Measurements from ENCODE around the gene WFDC6. TPM values are rescaled to one million over a fixed set of nuclear protein-coding genes. Genes with fewer than 3 reads are reported as not detected.

Gene WFDC6
- not detected in 2 replicates for polyA plus RNA-seq

GRCh38 chr20:45539382-45539781 is at the start of gene WFDC6:
TSS of gene WFDC6 (minus strand) at chr20:45539482. CDS start at chr20:45539407, 75 bp downstream.

GRCh38 chr20:45579184-45579583 is 39.9 kb upstream of the WFDC6 start, which contains the start of gene WFDC8:
TSS of gene WFDC8 (minus strand) at chr20:45579284. CDS start at chr20:45579247, 37 bp downstream.

GRCh38 chr20:45547206-45547770 is 8.0 kb upstream of the WFDC6 start, which contains the start of gene EPPIN:
TSS of gene EPPIN (minus strand) at chr20:45547401. CDS start at chr20:45547357, 44 bp downstream.

GRCh38 chr20:45515147-45515913 is 24.0 kb downstream of the WFDC6 start, which contains the start of gene SPINT3:
TSS of gene SPINT3 (minus strand) at chr20:45515622. CDS start at chr20:45515608, 14 bp downstream.

Other genes with a start within 250 kb of the WFDC6 start
- gene RBPJL, start 232.6 kb downstream of the WFDC6 start, polyA plus RNA-seq, result not detected in 2 replicates
- gene MATN4, start 231.2 kb downstream of the WFDC6 start, polyA plus RNA-seq, result not detected in 2 replicates
- 0.42 and 0.70 TPM in 2 replicates for gene SDC4, start 191.1 kb downstream of the WFDC6 start, polyA plus RNA-seq
- 21.0 and 36.5 TPM in 2 replicates for gene SYS1, start 176.3 kb downstream of the WFDC6 start, polyA plus RNA-seq
- gene TP53TG5, start 161.2 kb downstream of the WFDC6 start, polyA plus RNA-seq, result 2.1 and 3.8 TPM in 2 replicates
- 608 and 690 TPM in 2 replicates for gene DBNDD2, start 131.2 kb downstream of the WFDC6 start, polyA plus RNA-seq
- 386 and 507 TPM in 2 replicates for gene PIGT, start 123.3 kb downstream of the WFDC6 start, polyA plus RNA-seq
- 4.3 and 6.1 TPM in 2 replicates for gene WFDC2, start 69.7 kb downstream of the WFDC6 start, polyA plus RNA-seq
- not detected in 2 replicates for gene SPINT3, start 23.9 kb downstream of the WFDC6 start, polyA plus RNA-seq
- gene EPPIN, start 7.9 kb upstream of the WFDC6 start, polyA plus RNA-seq, result not detected in 2 replicates
- gene WFDC8, start 39.8 kb upstream of the WFDC6 start, polyA plus RNA-seq, result not detected in 2 replicates
- not detected in 2 replicates for gene WFDC10A, start 90.3 kb upstream of the WFDC6 start, polyA plus RNA-seq
- gene WFDC9, start 91.8 kb upstream of the WFDC6 start, polyA plus RNA-seq, result not detected in 2 replicates
- not detected in 2 replicates for gene WFDC11, start 130.8 kb upstream of the WFDC6 start, polyA plus RNA-seq
- not detected in 2 replicates for gene WFDC13, start 162.6 kb upstream of the WFDC6 start, polyA plus RNA-seq
- gene WFDC10B, start 165.5 kb upstream of the WFDC6 start, polyA plus RNA-seq, result not detected in 2 replicates
- not detected in 2 replicates for gene SPINT4, start 182.9 kb upstream of the WFDC6 start, polyA plus RNA-seq

Measured in Purkinje cell (primary cell).